NCI-H187 treated with DMSO at 0.1 percent for 48 hours (cell line): ENCODE data around the gene CFAP251.
"Not testable (repeated sequence)": the region's sequence is repeated elsewhere in the genome, so short reads cannot be mapped to it uniquely, and the experiment has no call there.

Experiments
- DNase-seq: peaks from one replicate; lab custom pipeline; 2025; lab: John Stamatoyannopoulos, UW

The CFAP251 gene

DNA sequence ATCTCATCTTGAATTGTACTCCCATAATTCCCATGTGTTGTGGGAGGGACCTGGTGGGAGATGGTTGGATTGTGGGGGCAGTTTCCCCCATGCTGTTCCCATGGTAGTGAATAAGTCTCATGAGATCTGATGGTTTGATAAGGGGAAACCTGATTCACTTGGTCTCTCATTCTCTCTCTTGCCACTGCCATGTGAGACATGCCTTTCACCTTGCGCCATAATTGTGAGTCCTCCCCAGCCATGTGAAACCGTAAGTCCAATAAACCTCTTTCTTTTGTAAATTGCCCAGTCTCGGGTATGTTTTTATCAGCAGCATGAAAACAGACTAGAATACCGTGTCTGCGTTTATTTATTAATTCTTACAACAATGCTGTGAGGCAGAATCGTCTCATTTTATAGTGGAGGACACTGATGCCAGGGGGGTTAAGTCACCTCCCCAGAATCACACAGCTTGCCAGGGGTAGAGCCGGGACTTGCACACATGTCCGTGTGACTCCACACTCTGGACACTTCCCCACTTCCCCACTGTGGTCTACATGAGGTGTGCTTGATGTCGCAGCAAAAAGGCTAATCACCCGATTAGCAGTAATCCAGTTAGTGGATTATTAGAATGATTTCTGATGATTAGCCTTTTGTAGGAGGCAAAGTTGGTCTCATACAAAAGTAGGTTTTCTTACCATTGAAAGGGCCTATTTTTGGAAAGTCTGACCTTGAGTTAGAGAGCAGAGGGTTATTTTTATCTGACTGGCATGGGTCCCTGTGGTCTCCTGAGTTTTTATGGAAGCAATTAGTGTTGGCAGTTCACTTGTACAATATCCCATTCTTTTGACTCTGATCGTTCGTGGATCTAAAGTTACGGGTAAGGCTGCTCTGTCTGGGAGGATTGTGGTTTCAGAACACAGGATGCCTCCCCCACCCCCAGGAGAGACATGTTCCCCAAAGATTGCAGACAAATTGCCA lies 55.9 kb downstream of the CFAP251 start:
- no peak for DNase-seq

DNA sequence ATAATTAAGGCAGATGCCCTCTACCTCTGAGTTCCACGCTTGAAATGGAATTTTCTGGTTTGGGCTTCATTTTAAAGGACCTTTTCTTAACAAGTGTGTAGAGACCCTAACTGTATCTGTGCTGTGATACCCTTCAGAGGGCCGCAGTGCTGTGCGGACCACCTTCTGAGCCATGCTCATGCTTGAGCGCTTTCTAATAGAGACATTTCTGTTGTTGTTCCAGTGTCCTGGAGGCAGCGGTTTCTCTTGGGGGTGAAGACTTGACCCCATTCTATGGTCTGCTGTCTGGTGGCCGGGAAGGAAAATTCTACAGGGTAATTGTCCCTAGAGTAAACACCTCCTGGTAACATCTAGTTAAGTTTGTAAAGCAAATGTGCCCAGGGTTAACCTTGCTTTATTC lies 56.6 kb downstream of the CFAP251 start:
- no peak for DNase-seq

DNA sequence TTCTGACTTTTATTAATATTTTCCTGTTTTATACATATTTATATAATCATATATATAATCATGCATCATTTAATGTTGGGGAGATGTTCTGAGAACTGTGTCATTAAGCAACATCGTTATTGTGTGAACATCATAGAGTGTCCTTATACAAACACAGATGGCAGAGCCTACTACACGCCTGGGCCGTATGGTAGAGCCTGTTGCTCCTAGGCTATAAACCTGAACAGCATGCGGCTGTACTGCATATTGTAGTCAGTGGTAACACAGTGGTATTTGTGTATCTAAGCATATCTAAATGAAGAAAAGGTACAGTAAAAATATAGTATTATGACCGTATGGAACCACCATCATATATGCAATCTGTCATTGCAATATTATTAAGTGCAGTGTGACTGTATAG lies 58.6 kb downstream of the CFAP251 start:
- no peak for DNase-seq

DNA sequence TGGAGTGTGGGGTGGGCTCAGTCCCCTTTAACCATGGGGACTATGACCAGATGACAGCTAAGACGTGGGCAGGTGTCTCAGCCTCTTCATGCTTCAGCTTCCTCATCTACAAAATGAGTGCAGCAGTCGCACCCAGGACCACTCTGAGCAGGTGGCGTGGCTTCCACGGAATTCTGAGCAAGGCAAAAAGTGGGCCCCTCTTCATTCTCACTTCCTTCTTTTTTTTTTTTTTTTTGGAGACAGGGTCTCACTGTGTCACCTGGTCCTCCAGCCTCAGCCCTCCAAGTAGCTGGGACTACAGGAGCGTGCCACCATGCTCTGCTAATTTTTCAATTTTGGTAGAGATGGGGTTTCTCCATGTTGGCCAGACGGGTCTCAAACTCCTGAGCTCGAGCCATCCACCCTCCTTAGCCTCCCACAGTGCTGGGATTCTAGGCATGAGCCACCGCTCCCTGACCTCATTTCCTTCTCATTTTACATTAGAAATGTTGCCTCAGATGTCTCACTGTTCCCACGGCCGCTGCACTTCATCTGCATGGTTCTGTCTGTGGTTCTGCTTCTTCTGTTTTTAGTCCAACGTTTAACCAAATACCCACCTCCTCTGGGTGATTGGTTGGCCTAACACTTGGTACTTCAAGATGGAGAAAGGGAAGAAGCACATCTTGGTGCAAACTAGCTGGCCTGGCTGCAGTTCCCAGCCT lies 61.9 kb downstream of the CFAP251 start:
- no peak for DNase-seq

DNA sequence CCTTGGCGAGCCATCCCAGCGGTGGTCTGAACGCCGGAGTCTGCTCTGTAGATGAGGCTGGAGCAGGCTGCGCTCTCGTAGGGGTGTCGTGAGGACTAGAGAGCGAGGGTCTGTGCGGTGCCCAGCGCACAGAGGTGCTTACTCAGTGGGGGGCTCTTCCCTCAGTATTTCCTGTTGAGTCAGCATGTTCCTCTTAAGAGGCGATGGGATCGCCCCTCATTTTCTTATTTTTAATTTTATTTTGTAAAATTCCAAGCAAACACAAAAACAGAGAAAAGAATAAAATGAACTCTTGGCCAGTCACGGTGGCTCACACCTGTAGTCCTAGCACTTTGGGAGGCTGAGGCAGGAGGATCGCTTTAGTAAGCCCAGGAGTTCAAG lies 62.5 kb downstream of the CFAP251 start:
- no peak for DNase-seq

DNA sequence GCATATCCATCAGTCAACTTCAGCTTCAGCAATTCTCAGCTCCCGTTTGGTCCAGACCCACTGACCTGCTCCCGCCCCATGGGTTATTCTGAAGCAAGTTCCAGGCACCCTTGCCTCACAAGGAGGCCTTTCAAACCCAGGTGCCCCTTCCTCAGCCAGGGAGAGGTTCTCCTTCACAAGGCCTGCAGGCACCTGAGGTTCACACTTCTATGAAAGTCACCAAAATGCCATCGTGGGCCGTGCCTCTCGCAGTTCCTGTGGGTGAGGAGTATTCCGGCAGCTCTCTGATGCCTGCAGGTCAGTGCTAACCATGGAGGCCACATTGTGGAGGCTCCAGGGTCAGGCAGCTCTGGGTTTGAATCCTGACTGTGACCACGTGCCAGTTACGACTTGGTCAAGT lies 63.1 kb downstream of the CFAP251 start:
- no peak for DNase-seq

DNA sequence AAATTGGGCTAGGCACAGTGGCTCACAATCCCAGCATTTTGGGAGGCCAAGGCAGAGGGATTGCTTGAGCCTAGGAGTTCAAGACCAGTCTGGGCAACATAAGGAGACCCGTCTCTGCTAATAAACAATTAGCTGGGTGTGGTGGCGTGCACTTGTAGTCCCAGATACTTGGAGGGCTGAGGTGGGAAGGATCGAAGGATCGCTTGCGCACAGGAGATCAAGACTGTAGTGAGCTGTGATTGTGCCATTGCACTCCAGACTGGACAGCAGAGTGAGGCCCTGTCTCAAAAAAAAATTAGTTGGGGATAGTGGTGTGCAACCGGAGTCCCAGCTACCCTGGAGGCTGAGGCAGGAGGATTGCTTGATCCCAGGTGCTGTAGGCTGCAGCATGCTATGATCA lies 64.6 kb downstream of the CFAP251 start:
- DNase-seq, result no peak

DNA sequence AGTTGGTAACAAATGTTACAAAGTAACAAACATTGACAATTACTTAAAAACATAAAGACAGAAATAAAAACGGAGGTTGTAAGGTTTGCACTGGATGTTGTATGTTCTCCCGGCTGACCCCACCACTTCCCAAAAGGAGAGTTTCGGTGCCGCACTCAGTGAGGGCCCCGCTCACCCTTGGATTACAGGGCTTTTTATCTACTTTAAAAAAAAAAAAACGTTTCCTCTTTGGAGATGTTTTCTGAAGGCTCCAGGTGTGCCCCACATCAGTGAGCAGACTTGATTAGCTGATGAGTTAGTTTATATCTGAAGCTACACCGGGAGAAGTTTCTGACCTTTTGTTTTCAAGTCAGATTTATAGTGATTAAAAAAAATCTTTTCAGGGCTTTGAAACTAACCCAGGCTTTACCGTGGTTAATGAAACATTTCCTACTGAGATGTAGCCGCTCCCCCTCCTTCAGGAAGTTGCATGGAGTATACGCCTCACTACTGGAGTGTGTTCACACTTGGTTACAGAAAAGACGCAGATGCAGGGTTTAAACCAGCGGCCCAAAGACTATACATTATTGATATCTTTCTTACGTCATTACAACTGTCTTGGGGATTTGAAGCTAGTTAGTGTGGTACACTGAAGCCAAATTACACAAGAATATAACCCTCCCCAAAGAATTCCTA lies 65.3 kb downstream of the CFAP251 start:
- no peak for DNase-seq

DNA sequence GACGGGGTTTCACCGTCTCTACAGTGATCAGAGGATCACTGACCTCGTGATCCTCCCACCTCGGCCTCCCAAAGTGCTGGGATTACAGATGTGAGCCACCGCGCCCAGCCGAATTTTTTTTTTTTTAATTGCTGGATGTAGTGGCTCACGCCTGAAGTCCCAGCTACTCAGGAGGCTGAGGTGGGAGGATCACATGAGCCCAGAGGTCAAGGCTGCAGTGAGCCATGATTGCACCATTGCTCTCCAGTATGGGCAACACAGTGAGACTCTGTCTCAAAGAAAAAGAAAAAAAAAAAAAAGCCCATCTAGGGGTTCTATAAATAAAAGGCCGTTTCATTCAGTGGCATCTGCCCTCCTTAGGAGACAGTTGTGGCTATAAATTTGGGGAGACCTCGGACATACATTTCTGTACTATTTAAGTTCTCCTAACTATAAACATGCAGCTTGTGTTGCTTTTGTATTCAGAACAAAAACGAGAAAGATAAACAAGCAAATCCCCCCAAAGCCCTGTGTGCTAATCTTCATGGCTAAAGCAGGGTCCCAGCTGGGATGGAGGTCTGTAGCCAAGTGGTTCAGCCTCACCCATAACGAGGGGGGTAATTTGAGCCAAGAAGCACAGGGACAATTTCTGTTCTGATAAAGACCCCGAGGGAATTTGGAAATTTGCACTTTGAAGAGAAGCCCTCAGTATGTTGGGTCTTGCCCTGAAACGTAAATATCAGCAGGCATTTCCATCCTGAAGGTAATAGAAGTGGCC lies 68.3 kb downstream of the CFAP251 start:
- DNase-seq, result no peak

DNA sequence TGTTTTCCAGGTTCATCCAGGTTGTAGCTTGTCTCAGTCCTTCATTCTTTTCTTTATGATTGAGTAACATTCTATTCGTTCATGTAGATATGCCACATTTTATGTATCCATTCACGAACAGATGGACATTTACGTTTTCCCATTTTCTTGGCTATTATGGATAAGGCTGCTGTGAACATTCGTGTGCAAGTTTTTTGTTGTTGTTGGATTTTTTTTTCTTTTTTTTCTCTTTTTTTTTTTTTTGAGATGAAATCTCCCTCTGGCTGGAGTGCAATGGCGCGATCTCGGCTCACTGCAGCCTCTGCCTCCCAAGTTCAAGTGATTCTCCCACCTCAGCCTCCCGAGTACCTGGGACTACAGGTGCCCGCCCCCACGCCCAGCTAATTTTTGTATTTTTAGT lies 70.1 kb downstream of the CFAP251 start:
- DNase-seq, result not testable (repeated sequence)

DNA sequence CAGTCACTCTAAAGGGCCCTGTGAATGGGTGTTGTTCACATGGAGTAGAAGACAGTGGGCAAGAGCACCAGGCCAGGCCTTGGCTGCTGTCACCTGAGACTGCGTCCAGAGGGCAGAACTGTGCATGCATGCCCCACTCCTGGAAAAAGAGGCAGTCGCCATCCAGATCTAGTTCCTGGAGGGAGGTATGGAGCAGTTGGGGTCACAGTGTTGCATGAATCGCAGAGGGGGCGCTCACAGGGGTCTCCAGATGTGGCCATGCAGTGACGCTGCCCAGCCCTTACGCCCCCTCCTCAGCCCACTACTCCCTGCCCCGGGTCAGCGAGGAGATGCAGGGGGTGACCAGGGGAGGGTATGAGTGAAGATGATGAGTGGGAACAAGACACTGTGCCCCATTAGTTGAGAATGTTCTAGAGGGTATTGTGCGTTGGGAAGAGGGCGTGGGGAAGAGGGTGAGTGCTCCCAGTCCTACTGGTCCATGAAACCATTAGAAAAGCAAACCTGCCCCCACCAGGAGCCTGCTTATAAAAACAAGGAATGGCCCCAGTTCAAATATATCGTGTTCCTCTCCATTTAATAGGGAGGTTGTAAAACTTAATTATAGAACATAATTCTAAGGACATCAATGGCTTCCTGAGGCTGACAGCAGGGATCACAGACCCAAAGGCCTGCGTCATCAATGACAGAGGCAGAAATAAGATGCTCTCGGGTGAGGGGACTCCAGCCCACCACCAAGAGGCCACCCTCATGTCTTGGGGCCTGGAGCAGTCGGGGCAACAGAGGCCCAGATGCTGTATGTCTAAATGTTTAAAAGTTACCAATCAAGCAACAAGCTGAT lies 71.1 kb downstream of the CFAP251 start:
- DNase-seq, result no peak

DNA sequence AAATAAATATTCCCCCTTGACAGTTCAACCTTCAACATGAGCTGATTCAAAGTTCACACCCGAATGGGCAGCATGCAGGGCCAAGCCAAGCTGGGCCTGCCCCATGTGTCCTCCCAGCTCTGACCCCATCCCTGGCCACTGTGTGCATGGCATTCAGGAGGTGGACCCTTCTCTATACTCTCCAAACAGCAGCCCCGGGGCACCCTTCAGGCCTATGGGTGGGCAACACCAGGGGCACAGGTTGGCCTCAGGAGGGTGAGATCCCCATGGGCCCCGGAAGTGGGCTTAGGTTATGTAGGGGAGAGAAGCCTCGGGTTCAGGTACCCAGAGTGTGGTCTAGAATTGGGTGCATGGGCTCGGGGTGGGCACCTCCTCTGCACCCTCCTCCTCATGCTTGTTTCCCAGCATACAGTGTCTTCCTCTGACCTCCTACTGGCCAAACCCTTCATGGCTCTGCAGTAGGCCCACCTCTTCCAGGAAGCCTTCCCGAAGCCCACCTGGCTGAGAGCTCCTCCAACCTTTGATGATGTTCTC lies 71.8 kb downstream of the CFAP251 start:
- no peak for DNase-seq

DNA sequence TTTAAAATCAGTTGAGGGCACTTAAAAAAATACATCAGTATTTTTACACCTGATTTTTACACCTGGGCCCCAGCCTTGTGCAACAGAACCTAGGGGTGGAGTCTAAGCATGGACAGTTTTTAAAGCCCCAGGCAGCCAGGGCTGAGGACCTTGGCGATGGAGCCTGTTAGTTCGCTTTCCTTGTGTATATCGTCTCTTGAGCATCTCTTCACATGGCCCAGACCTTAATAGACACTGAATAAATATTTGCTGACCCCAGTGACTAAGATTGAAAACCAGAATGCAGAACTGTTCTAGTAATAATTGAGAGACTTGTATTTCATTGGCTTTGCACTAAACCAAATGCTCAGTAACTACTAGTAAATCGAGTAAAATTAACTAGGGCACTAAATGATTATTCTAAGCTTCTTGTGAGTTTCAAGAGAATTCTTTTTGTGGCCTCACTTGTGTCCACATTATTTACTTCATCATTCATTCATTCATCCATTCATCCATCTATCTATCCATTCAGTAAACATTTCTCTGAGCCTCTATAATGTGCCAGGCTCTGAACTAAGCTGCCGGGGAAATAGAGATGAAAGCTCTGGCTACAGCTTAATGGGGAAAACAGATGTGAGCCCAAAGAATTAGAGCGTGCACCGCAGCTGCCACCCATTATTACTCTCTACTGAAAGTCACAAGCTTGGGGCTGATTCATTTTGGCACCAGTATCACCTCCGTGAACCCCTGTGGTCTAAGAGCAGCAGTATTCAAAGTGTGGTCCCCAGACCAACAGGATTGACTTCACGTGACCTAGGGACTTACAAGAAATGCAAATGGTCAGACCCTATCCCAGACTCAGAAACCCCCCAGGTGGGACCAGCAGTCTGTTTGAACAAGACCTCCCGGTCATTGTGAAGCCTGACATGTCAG lies 72.6 kb downstream of the CFAP251 start:
- DNase-seq, result no peak

DNA sequence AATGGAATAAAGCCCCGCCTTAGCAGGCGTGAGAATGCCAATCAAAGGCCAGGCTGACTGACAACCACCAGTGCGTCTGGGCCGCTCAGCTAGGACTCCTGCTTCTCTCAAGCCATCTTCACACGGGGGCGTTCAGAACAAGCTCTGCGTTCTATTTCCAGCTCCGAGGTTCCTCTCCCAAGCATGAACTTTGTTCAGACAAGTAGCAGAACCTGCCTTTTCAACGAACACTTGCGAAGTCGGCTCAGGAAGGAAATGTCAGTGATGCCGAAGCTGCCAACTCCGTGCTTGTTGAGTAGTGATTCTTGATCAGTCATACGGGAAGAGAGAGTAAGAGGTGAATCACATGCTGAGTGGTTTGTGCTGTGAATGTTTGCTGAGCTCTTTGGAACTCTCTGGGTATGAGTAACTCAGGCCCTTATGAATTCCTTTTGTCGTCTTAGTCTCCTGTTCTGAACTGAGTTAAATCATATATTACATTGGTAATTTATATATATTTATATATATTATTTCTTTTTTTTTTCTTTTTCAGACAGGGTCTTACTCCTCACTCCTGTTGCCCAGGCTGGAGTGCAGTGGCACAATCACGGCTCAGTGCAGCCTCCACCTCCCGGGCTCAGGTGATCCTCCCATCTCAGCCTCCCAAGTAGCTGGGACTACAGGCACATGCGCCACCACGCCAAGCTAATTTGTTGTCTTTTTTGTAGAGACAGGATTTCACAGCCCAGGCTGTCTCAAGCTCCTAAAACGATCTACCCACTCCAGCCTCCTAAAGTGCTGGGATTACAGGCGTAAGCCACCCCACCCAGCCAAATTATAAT lies 73.9 kb downstream of the CFAP251 start:
- no peak for DNase-seq

DNA sequence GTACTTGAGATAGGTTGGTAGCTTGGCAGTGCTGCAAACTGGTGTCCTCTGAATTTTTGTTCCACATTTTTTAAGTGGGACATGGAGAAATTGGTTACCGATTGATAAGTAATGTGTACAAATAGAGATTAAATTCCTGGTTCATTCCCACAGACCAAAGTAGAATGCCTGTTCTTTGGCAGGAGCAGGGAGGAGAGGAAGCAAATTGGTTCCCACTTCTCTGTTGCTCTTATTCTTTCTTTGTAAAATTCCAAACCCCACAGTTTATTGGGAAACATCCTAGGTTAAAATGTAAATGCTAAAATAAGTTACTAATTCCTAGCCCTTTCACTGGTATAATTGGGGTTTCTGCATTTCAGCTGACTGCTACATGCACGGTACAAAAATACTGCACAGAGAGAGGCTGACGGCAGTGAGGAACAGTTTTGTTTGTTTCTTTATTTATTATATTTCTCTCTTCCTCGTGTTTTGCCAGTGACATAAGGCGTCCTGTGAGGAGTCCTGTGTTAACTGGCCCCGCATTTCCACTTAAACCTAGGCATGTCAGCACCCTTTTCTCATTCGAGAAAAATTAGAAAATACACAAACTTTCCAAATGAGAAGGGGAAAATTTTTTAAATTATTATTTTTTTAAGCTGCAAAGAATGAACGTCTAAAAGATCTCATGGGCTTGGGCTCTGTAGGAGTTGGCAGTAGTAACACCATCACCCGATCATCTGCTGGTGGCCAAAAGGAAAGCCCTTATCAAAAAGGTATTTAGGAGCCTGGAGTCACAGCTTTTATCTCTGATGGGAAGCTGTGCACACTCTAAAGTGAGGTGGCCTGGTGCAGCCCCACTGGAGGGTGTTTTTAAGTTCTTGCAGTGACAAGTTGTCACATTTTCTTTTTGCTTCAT lies 77.9 kb downstream of the CFAP251 start:
- no peak for DNase-seq

DNA sequence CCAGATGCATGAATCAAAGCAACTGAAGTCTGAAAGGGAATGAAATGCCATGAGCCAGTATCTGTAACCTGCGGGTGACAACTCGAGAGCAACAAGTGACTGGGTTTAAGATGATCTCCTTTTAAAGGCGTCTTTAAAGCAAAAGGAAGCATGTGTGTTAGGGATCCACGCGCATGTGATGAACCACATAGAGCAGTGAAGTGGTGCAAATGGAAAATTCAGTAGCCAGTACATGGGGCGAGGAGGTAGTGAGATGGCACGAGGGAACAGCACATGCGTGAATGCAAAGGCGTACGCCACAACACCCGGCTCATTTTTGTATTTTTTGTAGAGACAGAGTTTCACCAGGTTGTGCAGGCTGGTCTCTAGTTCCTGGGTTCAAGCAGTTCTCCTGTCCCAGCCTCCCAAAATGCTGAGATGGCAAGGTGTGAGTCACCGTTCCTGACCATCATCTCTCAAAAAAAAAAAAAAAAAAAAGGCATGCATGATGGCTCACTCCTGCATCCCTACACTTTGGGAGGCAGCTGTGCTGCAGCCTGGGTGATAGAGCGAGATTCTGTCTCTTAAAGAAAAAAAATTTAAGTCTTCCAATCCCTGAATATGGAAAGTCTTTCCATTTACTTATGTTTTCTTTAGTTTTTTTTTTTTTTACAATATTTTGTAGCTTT lies 78.7 kb downstream of the CFAP251 start:
- no peak for DNase-seq

DNA sequence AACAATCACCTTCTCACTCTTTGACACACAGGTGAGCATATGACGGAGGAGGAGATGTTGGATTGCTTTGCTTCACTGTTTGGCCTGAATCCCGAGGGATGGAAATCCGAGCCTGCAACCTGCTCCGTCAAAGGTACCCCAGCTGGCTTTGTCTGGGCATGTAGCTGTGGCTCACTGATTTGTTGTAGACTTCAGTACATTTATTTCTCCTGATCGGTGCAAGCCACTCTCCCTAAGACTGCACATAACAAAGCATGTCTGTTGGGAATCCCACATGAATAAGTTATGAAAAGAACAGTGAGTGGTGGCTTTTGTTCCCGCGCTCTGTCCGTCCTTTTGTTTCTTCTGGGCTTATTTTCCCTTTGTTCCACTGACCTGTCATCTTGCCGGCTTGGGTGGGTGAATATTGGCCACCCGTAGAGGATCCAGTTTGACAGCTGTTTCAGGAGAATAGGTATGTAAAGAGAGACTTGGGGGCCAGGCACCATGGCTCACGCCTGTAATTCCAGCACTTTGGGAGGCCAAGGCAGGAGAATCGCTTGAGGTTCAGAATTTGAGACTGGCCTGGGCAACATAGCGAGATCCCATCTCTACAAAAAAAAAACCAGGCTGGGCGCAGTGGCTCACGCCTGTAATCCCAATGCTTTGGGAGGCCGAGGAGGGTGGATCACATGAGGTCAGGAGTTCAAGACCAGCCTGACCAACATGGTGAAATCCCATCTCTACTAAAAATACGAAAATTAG lies 83.2 kb downstream of the CFAP251 start:
- DNase-seq, result peak; percentile 92
